A673 (cell line): ENCODE measurements around the gene PLCG2.

ENCODE experiments used
- EZH2 ChIP-seq: fragments of 200-600 bp; sonication (generic); IDR thresholded peaks from 2 replicates; pipeline ENCODE4 v1.6.1; 2017; ENCODE audit warnings: borderline replicate concordance, low read depth, mild to moderate bottlenecking, mixed read lengths, antibody characterized with exemption, low read length; ENCODE audit not compliant: poor library complexity, severe bottlenecking
- TF ChIP-seq, protein P1 (sequence below): fragments of 300-800, 200-600 bp; sonication (generic); conservative IDR thresholded peaks from 2 replicates; pipeline ENCODE4 v1.5.1; 2017; ENCODE audit warnings: low read depth, mild to moderate bottlenecking, antibody characterized with exemption, low read length, moderate library complexity, mixed read lengths

DNA sequence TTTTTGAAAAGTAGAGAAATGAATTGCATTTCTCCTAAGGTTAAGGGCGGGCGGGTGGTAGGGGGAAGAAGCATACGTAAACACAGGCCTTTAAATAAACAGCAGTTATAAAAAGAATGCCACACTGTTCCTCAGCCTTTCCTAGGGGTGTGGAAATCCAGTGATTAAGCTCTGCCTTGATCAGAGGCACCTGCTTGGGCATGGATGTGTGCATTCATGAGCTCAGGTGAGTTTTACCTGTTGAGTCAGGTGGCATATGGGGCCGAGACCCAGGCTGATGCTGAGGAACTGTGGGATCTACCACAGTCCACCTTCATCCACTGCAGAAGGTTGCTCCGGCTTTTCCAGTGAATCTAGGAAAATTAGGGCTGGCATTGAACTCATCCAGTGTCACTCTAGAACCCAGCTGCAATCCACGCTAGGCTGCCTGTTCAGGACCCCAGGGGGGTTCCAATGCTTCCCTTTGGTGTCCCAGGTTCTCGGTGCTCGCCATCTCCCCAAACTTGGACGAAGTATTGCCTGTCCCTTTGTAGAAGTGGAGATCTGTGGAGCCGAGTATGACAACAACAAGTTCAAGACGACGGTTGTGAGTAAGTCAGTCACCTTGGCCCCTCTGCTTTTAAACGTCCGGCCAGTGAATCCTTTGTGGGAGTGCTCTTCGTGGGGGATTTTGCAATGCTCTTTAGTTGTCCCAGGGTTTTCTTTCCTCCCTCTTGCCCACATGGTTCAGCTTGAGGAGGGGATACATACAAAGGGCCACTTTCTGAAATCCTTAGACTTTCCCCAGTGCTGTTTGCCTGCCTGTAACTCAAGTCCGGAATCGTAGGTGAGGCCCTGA is 159.5 kb downstream of the PLCG2 start:
- TF ChIP-seq, protein P1, sequence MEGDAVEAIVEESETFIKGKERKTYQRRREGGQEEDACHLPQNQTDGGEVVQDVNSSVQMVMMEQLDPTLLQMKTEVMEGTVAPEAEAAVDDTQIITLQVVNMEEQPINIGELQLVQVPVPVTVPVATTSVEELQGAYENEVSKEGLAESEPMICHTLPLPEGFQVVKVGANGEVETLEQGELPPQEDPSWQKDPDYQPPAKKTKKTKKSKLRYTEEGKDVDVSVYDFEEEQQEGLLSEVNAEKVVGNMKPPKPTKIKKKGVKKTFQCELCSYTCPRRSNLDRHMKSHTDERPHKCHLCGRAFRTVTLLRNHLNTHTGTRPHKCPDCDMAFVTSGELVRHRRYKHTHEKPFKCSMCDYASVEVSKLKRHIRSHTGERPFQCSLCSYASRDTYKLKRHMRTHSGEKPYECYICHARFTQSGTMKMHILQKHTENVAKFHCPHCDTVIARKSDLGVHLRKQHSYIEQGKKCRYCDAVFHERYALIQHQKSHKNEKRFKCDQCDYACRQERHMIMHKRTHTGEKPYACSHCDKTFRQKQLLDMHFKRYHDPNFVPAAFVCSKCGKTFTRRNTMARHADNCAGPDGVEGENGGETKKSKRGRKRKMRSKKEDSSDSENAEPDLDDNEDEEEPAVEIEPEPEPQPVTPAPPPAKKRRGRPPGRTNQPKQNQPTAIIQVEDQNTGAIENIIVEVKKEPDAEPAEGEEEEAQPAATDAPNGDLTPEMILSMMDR, result no peak
- no peak for TF ChIP-seq EZH2
